ENCODE data around the gene HID1. TPM values are rescaled to one million over a fixed set of nuclear protein-coding genes. Genes with fewer than 3 reads are reported as not detected.

Gene HID1
- total and polyA plus RNA-seq, 2 of the 4 experiments (the other 2 are of a cell fraction), result 0.18 to 1.7 TPM

DNA sequence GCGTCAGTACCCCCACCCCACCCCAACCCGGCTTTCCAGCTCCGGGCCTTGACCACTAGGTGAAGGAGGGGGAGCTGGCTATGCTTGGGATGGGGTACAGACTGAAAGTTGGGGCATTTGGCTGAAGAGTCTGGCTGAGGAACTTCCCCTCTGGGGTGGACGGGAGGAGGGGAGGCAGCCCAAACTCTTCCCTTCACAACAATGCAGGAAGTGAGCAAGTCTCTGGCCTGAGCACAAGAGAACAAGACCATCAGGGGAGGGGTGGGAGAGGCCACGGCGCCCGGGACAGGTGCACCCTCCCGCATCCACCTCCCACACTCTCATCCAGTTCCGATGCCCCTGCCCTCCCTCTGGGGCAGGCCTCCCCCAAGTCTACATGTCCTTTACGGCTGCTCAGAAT, 55.1 kb downstream of the HID1 start:
- no peak overlapping the region for H3K9ac ChIP-seq (ENCODE audit: low read depth, low read length)
- dilution Hi-C loops (cut with HindIII; ENCODE audit: low sequenced_read_pairs, unreplicated experiment) (no loop called here), in situ Hi-C loops (cut with MboI; ENCODE audit: low sequenced_read_pairs) (no loop called here), intact Hi-C loops (cut with micrococcal nuclease) (no loop called here)
- TF ChIP-seq RCOR1 (IDR thresholded peaks at IDR 0.05; ENCODE audit: insufficient replicate concordance, low read length) (no peak), CEBPB (IDR thresholded peaks at IDR 0.05; ENCODE audit: low read depth, low read length) (no peak), MAFK (IDR thresholded peaks at IDR 0.05; ENCODE audit: low read depth, low read length) (no peak), FOS (IDR thresholded peaks at IDR 0.05; ENCODE audit: low read depth, low read length) (no peak), RFX5 (IDR thresholded peaks at IDR 0.05; ENCODE audit: low read depth, low read length) (no peak), POLR2A (IDR thresholded peaks at IDR 0.05; ENCODE audit: low read depth, low read length) (no peak), NFE2L2 (IDR thresholded peaks at IDR 0.05; ENCODE audit: low read depth, low read length) (no peak), MXI1 (IDR thresholded peaks at IDR 0.05; ENCODE audit: borderline replicate concordance, low read depth, low read length) (no peak)
- H3K4ac ChIP-seq (ENCODE audit: low read depth, low read length), result no peak overlapping the region
- no peak overlapping the region for H2AFZ ChIP-seq (replicated peaks; ENCODE audit: low read length, poor library complexity)
- H3K56ac ChIP-seq (ENCODE audit: extremely low read depth, insufficient read depth, low read length), result no peak overlapping the region
- no peaks in the 10 kb centered on the region for H3K9me1 ChIP-seq (ENCODE audit: insufficient read depth, low read length)
- ATAC-seq (ENCODE audit: low read depth) (no peak), DNase-seq (no peak)
- no peak overlapping the region for H3K27ac ChIP-seq (ENCODE audit: insufficient read depth, low read length)
- H3K14ac ChIP-seq (replicated peaks; ENCODE audit: low read depth, low read length), result no peak overlapping the region
- WGBS, 2 experiments (ENCODE audit: extremely low coverage in 2 of 2, insufficient read length in 1 of 2), result 73% methylated on average over 3 of the region's 10 CpGs; no CpG with 5 or more reads in 1 of the 2 experiments
- H4K8ac ChIP-seq (ENCODE audit: low read depth in 2 of 2, low read length in 2 of 2), result no peak overlapping the region
- no peak overlapping the region for H2BK15ac ChIP-seq (ENCODE audit: low read depth, low read length)
- H3K9me3 ChIP-seq (ENCODE audit: control insufficient read depth, insufficient read depth, low read length), result no peaks in the 10 kb centered on the region
- no peaks in the 10 kb centered on the region for H3K79me1 ChIP-seq (ENCODE audit: low read depth in 1 of 2, low read length in 2 of 2)
- H3K4me2 ChIP-seq (ENCODE audit: low read depth, low read length), result no peak overlapping the region
- no peak overlapping the region for H3K23ac ChIP-seq (ENCODE audit: low read depth, low read length)
- H2BK5ac ChIP-seq (ENCODE audit: low read depth, low read length, poor library complexity, severe bottlenecking), result no peak overlapping the region
- no peak overlapping the region for H3K18ac ChIP-seq (ENCODE audit: low read depth, low read length)
- no peaks in the 10 kb centered on the region for H4K20me1 ChIP-seq (ENCODE audit: insufficient read depth, low read length)
- no peak overlapping the region for H3K4me3 ChIP-seq (ENCODE audit: insufficient read depth, low read depth, low read length)
- H2BK120ac ChIP-seq (ENCODE audit: low read depth, low read length), result no peak overlapping the region
- H2BK20ac ChIP-seq (ENCODE audit: low read depth, low read length), result no peak overlapping the region
- no TSS peak for BruUV-seq (replicated peaks)
- no peaks in the 10 kb centered on the region for H3K4me1 ChIP-seq (ENCODE audit: control insufficient read depth, insufficient read depth, low read length)
- peaks cover 48% of the 10 kb centered on the region for H3K27me3 ChIP-seq (ENCODE audit: control insufficient read depth, insufficient read depth, low read length)
- H2AK5ac ChIP-seq (ENCODE audit: low read depth, low read length), result no peak overlapping the region
- no peak overlapping the region for H2AK9ac ChIP-seq (replicated peaks; ENCODE audit: low read depth, low read length, poor library complexity)
- H4K91ac ChIP-seq (ENCODE audit: insufficient read depth, low read depth, low read length), result no peak overlapping the region
- POLR2A ChIA-PET (ENCODE audit: unreplicated experiment), result no interaction called here
- no peaks in the 10 kb centered on the region for H3K36me3 ChIP-seq (ENCODE audit: control insufficient read depth, insufficient read depth, low read length)
- H4K5ac ChIP-seq (ENCODE audit: low read depth, low read length), result no peak overlapping the region
- CTCF ChIA-PET, result no interaction called here
